ENCODE measurements around the gene ZCCHC14. TPM values are rescaled to one million over a fixed set of nuclear protein-coding genes. Genes with fewer than 3 reads are reported as not detected.

The ZCCHC14 gene
- total and polyA plus RNA-seq, 2 of the 13 experiments (the other 11 are each of a cell fraction or from before 2014, with no cell fraction given) = 12.4 to 12.5 TPM

- TF ChIP-seq NFAT5 (CRISPR knock-in tag; IDR thresholded peaks at IDR 0.05) (no peak), ZNF639 (CRISPR knock-in tag; conservative IDR thresholded peaks at IDR 0.05) (peak; percentile 99), NFYC (CRISPR knock-in tag; IDR thresholded peaks at IDR 0.05) (peak; percentile 93), FIP1L1 (IDR thresholded peaks at IDR 0.05; ENCODE audit: borderline replicate concordance, insufficient read depth, low read depth, low read length) (no peak), BCLAF1 (IDR thresholded peaks at IDR 0.05) (no peak), JUND (CRISPR knock-in tag; IDR thresholded peaks at IDR 0.05) (no peak), SIN3B (IDR thresholded peaks at IDR 0.05; ENCODE audit: low read length) (no peak; the same call in 1 of the 2 replicates), KLF13 (CRISPR knock-in tag; IDR thresholded peaks at IDR 0.05) (no peak), CCAR2 (optimal IDR thresholded peaks at IDR 0.05; ENCODE audit: low read depth, low read length) (no peak), ARID2 (CRISPR knock-in tag; IDR thresholded peaks at IDR 0.05; ENCODE audit: borderline replicate concordance) (no peak), SRY (CRISPR knock-in tag; IDR thresholded peaks at IDR 0.05) (no peak), MTERF4 (CRISPR knock-in tag; IDR thresholded peaks at IDR 0.05) (peak; percentile 75; the same call in 1 of the 2 replicates), ZBTB1 (CRISPR knock-in tag; IDR thresholded peaks at IDR 0.05; ENCODE audit: borderline replicate concordance) (no peak), NONO (IDR thresholded peaks at IDR 0.05) (no peak), NONO (CRISPR knock-in tag; conservative IDR thresholded peaks at IDR 0.05) (0 out of 2 replicates have a peak, but pooled peaks have one; percentile 61), SIX4 (CRISPR knock-in tag; IDR thresholded peaks at IDR 0.05) (no peak), KMT2A (CRISPR knock-in tag; IDR thresholded peaks at IDR 0.05) (peak; percentile 81), FLYWCH1 (CRISPR knock-in tag; IDR thresholded peaks at IDR 0.05) (no peak)
Measured at GRCh38 chr16:87492721-87493607, at the start of gene ZCCHC14 (continued).

Measured in HepG2 (cell line).